Endometrial microvascular endothelial cells (primary cell): Measurements from ENCODE around the gene LRRK1. TPM values are rescaled to one million over a fixed set of nuclear protein-coding genes. Genes with fewer than 3 reads are reported as not detected.

Experiments used
- in situ Hi-C: cut with HindIII; loops from 2 replicates; pipeline ENCODE4 v1.10.0; 2017; ENCODE audit warnings: low sequenced_read_pairs, low pct_unique_long_range_greater_than_20kb; ENCODE audit errors: inconsistent ontology term
- total RNA-seq: library from RNA; depleted of rRNA; stranded (reverse); fragments of >200 nt; gene quantifications from one replicate; pipeline ENCODE4 v1.2.3, GENCODE V29; 2015; ENCODE audit errors: inconsistent ontology term

LRRK1 gene
- total RNA-seq, 1 donor from 2014 or later, result 8.4 TPM

DNA sequence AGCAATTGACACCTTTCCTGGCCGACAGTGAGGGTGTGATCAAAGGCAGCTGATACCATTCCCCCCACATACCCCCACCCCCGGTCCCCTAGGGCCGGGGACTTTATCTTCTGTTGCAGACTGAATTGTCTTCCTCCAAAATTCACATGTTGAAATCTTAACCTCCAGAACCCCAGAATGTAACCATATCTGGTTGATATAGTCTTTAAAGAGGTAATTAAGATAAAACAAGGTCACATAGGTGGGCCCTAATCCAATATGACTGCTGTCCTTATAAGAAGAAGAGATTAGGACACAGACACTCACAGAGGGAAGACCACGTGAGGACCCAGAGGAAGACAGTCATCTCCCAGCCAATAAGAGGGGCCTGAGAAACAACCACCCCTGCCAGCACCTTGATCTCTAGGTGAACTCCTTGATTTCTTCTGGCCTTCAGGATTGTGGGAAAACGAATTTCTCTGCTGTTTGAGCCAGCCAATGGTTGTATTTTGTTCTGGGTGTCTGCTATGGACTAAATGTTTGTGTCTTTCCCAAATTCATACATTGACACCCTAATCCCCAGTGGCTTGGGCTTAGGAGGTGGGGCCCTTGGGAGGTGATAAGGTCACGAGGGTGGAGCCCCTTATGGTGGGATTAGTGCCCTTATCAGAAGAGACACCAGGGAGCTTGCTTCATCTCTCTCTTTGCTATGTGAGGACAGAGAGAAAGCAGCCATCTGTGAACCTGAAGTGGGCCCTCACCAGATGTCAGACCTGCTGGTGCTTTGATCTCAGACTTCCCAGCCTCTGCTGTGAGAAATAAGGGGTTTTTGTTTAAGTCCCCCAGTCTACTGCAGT, 188.7 kb downstream of the LRRK1 start:
- in situ Hi-C loops, result no loop called here

GRCh38 chr15:101108461-101108775, 189.3 kb downstream of the LRRK1 start:
- in situ Hi-C loops, result no loop called here

GRCh38 chr15:101108791-101109190, 189.6 kb downstream of the LRRK1 start:
- in situ Hi-C loops, result no loop called here

DNA sequence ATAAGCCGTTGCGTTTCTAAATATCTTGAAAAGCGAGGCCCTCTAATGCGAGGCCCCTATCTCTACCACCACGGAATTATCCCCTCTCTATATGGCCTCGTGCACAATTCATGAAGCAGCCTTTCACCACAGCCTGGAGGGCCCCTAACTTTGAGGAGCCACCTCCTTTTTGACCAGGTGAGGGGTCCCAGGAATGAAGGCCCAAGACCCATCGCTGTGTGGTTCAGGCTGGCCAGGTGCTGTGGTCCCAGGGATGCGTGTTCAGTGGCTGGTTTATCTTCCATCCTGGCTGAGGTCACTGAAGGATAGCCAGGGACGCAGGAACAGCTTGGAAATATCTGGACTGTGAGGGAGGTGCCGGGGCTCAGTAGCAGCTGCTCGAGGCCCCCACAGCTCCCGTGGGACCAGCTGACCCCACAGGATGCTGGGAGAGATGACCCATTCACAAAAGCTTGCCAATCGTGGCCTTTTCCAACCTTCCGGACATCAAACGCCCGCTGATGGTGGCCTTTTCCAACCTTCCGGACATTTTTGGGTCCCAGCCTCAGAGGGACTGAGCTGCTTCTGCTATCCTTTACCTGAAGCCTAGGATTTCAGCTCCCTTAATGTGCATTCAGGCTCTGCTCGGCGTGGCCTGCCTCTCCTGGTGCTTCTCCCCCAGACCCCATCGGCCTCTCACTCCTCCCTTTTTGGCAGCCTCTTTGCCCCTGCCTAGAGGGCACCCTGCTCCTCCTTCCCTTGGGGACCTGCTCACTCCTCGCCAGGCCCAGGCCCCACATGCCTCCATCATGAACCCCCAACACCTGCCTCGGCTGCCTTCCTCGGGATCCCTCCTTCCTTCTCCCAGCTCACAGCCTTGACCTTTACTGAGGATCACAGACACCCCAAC, 191.8 kb downstream of the LRRK1 start:
- in situ Hi-C loops, result no loop called here

DNA sequence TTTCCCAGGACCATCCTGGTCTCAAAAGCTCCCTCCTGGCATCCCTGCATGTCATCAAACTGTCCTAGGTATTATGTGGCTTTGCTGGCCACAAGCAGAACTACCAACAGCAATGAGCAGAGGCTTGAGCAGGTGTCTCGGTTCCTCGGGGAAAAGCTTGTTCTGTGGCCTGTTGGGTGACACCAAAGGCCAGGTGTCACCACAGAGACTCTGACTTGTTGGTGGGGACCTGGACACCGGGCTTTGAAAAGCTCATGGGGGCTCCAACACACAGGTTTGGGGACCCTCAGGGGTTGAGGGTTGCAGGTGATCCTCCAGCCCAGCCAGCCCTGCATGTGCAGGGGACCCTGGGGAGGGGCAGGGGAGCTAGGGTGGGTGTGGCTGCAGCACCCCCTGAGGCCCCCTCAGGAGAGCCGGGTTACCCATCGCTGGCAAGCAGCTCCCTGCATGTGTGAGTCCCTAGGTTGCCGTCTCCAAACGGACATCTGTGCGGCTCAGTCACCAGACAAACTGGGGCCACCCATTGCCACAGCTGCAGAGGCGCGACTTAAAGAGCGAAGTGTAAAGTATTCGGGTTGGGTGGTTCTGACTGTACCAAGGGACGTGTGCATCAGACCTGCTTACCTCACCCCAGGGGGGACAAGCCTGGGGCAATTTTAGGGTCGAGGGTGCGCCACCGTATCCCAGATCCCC, 192.6 kb downstream of the LRRK1 start:
- in situ Hi-C loops, result no loop called here

DNA sequence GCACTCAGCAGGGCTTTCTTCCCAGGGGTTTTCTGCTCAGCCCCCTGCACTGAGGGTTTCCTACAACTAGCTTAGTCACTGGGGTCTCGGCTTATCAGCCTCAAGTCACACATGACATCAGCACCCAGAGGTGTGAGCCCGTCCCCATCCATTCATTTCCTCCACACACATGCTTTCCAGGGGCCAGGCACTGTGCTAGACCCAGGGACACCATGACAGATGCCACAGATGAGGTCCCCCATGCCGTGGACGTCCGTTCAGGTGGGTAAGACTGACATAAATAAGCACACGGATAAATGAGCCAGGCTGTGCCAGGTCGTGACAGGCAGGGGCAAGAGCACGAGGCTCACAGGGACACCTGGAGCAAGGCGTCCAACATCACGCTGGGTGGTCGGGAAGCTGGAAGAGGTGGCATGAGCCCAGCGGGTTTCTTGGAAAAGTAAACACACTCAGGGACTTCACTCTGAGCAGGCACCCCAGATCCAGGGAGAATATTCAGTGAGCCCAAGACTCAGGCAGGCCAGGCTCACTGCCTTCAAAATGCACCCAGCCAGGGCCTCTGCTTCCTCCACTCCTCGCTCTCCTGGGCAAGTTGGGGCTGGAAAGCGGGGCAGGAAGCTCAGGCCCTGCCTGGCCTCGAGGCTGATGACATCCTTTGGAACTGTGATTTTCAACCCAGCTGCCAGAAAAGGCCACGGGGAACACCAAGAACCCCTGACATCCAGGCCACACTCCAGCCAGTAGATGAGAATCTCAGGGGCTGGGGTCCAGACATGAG, 193.4 kb downstream of the LRRK1 start:
- in situ Hi-C loops, result no loop called here

DNA sequence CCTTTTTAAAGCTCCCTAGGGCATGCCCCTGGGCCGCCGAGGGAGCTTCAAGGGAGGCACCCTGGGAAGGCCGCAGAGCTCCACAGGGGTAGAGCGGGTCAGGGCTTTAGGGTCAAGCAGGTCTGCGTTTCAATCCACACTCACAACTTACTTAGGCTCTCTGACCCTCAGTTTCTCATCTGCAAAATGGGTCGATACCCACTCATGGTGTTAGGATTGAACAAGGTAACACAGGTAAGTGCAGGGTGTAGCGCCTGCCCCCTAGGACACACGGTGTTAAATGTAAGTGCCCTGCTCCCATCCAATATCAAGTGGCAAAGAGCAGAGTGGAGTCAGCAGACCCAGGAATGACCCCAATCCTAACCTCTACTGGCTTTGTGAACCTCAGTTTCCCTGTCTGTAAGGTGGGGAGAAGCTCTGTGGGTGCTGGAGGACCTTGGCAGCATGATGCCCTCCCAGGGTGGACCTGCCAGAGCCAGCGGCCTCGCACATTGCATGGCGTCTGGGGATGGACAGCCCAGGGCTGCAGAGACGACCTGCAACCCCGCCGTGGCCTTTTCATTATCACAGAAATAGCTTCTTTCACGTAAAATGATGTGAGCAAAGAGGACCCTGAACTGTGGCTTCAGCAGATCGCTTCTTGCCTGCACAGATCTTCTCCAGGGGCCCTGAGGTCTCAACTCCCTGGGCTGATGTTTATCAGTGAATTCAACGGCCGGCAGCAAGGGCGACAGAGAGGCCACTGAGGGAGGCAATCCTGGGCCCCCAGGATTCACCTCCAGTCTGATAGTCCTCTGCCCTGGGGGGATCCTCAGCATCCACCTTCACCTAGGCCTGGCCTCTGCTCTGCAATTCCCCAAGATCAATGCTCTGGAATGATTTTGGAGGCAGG, 194.2 kb downstream of the LRRK1 start:
- in situ Hi-C loops, result no loop called here

DNA sequence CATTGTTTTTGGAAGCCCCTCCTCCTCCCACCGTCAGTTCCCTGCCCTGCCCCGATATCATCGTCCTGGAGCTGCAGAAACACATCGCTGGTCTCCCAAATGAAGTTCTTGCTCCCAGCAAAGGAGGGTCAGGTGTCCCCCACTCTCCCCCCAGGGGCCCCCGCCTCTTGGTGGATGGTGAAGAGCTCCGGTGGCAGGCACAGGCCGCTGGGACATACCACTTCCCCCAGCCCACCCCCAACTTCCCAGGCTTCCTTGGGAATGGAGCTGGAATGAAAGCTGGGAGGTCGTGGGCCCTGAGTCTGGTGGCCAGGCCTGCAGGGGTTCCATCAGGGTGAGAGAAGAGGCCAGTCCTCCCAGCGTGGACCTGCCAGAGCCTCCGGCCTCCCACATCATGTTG, 195.0 kb downstream of the LRRK1 start:
- in situ Hi-C loops, result no loop called here

DNA sequence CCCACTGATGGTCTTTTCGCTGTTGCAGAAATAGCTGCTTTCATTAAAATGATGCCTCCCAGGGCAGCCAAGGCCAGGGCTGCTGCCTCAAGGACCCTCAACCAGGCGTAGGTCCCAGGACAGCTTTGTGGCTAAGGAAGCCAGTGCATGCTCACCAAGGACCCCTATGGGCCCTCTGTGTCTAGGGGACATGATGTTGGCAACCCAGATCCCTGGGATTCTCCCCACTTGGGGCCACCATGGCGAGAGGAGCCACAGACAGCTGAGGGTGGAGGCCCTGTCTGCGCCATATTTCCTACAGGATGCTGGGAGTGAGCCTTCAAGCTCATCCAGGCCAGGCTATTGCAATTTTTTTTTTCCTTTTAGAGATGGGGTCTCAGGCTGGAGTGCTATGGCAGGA, 195.5 kb downstream of the LRRK1 start:
- in situ Hi-C loops, result no loop called here

GRCh38 chr15:101115393-101115785, 196.2 kb downstream of the LRRK1 start:
- in situ Hi-C loops, result no loop called here

- in situ Hi-C loops, result no loop called here
Observed at GRCh38 chr15:101115786-101116680, 196.9 kb downstream of the LRRK1 start.

DNA sequence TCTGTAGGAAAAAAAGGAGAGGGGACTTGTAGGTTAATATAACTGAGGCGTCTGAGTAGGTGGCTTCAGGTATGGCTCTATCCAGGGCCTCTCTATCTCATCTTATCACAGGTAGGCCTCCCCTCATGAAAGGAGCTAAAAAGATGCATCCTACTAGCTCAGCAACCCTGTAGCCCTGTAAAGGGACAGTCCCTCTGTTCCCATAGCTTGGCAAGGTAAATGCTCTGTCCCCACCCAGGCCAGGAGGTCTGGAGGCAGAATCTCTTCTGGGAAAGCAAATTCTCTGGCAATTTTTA, 197.5 kb downstream of the LRRK1 start:
- in situ Hi-C loops, result no loop called here

GRCh38 chr15:101118116-101118515, 199.0 kb downstream of the LRRK1 start:
- in situ Hi-C loops, result no loop called here

GRCh38 chr15:101118615-101119014, 199.5 kb downstream of the LRRK1 start:
- in situ Hi-C loops, result no loop called here

DNA sequence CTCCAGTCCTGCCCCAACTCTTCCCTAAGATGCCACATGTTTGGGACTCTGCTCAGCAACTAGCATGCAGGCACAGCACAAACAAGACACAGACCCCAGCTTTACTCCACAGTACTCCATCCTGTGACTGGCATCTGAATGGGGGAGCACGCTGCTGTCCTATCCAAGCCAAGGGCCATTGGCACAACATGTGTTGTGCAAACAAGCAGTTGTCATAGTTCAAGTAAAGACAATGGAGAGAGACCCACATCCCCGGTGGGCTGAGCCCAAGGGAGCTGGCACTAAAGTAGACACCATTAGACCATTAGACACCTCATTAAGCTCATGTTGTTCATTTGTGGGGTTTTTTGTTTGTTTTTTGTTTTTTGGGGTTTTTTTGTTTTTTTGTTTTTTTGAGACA, 200.0 kb downstream of the LRRK1 start:
- in situ Hi-C loops, result no loop called here
